Measurements from ENCODE around the gene PSMG3.
"Not testable (repeated sequence)": the region's sequence is repeated elsewhere in the genome, so short reads cannot be mapped to it uniquely, and the experiment has no call there.

The PSMG3 gene

DNA sequence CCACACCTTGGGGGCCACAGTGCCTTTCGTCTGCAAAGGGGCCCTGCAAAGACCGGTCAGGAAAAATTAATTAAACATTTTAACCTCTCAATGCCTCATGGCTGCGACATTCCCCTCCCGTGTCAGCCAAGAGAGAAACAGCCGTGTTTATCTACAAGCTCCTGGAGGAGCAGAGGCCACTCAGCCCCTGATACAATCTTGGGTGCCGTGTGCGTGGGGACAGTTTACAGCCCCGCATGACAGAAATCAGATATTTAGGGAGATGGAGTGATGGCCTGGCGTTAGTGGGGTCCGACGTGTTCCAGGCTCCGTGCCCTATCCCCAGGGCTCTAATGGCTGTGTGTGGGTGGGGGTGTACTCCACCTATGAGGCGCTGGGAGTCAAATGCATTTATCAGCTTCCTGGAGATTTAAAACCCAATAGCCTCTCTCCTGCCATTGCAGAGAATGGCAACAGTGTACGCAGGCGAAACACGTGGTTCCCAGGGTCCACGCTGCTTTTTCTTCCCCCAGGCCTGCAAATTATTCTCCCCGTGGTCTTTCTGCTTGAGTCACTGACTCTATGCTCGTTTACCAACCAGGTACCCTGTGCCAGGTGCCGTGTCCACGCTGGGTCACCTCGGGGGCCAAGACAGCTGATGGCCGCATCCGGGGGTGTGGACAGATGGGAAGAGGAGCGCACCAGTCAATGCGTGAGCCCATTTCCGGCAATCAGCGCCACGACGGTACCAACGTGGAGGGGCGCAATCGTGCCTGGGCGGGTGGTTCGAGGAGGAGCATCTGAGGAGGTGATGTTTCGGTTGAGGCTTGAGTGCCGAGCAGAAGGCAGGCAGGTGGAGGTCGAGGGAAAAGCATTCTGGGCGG is 26.6 kb upstream of the PSMG3 start:
- DNase-seq (ENCODE audit: low spot score), result no peak

DNA sequence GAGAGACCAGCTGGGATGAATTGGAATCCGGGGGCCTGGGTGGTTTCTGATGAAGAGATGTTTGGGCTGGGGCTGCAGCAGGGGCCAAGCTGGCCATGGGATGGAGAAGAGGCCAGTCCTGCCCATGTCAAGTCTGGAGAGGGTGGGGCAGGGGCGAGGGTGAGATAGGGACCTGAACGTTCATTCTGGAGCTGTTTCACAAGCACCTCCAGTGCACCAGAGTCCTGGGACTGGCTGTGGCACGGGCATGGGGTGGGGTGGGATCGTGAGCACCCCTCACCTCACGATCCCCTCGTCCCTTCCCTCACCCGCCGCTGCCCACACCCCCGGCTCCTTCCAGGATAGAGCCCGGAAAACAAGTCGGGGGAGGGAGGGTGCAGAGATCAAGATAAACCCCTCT is 25.8 kb upstream of the PSMG3 start:
- no peak for DNase-seq (ENCODE audit: low spot score)

DNA sequence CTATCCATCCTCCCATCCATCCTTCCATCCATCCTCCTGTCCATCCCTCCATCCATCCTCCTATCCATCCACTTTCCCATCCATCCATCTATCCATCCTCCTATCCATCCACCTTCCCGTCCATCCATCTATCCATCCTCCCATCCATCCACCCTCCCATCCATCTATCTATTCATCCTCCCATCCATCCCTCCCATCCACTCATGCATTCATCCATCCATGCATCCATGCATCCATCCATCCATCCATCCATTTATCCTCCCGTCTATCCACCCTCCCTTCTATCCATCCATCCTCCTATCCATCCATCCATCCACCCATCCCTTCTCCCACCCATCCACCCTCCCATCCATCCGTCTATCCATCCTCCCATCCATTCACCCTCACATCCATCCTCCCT is 25.2 kb upstream of the PSMG3 start:
- no peak for DNase-seq (ENCODE audit: low spot score)

DNA sequence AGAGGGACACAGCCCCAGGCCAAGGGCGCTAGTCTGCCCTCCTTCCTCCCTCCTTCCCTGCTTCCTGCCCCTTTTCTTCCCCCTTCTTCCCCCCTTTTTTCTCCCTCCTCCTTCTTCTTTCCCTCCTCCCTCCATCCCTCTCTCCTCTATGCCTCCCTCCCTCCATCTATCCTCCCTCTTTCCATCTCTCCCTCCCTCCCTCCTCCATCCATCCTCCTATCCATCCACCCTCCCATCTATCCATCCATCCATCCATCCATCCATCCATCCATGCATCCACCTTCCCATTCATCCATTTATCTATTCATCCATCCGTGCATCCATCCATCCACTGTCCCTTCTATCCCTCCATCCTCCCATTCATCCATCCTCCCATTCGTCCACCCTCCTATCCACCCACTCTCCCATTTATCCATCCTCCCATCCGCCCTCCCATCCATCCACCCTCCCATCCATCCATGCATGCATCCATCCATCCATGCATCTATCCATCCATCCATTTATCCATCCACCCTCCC is 24.1 kb upstream of the PSMG3 start:
- DNase-seq (ENCODE audit: low spot score), result no peak

DNA sequence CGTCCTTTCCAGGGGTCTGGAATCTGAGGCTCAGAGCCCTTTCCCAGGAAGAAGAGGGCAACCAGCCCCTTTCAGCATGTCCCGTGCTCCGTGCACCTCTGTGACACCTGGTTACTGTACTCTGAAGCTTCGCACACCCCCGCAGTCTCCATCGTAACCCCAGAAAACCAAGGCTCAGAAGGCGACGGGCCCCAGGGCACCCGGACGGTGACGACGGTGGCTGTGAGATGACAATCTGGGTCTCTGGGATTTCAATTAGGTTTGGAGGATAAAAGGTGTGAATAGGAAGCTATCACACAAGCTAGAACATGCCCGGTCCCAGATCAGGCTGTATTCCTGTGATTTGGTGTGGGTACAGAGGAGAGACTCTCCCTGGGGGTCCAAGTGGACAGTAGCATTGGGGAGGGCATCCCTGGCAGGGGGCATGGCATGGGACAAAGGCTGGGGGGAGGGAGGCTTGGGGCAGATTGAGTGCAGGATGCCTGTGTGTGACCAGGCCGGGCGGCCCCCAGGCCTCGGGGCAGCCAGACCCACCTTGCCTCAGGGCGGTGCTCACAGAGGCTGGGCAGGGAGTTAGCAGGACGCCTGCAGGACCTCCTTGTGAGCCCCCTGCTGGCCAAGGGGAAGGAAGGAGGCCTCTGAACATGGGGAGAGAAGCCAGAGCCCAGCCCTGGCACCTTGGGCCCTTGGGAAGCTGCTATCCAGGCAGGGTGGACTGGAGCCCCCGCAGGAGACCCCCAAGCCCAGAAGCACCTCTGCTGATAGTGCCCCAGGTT is 23.4 kb upstream of the PSMG3 start:
- DNase-seq (ENCODE audit: low spot score), result no peak

DNA sequence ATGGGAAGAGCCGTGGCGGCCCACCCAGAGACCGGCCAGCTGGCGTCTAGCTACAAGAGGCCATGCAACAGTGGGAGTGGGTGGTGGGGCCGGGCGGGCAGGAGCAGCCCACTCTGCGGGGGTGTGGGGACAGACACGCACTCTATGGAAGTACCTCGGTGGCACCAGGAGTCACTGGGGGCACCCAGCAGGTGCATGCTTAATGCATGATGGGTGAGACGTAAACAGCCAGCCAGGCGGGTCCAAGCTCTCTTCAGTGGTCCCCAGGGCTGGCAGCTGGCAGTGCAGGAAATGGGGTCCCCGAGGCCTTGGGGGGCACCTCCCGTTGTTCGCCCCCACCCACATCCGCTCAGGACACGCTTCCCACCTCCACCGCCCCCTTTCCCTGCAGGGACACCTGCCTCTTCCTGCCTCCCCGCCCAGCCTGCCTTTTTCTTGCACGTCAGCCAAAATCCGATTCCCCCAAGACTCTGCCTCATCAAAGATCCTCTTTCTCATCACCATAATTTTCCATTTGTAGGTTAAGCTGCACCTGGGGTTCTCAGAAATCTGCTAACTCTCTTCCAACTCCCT is 22.6 kb upstream of the PSMG3 start:
- no peak for DNase-seq (ENCODE audit: low spot score)

DNA sequence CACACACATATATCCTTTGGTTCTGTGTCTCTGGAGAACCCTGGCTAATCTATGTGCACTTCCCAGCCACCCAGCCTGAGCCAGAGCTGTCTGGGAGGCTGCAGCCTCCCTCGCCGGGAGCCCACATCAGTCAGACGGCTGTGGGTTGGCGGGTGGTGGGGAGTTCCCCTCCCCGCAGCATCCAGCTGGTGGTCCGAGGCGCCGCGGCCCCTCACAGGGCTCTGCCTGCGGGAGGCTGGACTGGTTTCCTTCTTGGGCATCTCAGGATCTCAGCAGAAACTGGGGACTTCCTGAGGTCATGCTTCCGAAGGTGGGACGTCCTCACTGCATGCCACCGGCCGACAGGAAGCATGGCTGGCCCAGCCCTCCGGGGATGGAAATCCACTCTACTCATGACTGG is 22.0 kb upstream of the PSMG3 start:
- DNase-seq (ENCODE audit: low spot score), result no peak

DNA sequence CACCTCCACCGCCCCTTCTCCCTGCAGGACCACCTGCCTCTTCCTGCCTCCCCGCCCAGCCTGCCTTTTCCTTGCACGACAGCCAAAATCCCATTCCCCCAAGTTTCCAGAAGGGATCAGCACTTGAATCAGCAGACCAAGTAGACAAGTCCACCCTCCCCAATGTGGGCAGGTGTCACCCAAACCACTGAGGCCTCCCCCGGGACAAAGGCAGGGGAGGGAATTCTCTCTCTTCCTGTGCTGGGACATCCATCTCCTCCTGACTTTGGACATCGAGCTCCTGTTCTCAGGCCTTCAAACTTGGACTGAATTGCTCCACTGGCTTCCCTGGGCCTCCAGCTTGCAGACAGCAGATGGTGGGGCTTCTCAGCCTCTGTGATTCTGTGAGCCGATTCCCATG is 21.6 kb upstream of the PSMG3 start:
- no peak for DNase-seq (ENCODE audit: low spot score)

DNA sequence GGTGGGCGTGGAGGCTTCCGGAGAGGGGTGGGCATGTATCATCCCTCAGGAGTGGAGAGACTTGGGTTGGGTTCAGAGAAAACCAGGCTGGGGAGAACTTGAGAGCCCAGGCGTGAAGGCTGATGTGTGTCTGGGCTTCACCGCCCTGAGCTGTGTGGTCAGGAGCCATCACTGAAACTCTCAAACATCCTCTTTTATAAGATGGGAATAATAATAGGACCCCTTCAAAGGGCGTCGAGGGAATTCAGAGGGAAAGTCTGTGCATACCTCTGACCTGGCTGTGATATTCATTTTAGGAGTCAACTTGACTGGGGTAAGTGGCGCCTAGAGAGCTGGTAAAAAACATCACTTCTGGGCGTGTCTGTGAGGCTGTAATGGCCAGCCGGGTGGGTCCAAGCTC is 21.1 kb upstream of the PSMG3 start:
- DNase-seq (ENCODE audit: low spot score), result no peak

DNA sequence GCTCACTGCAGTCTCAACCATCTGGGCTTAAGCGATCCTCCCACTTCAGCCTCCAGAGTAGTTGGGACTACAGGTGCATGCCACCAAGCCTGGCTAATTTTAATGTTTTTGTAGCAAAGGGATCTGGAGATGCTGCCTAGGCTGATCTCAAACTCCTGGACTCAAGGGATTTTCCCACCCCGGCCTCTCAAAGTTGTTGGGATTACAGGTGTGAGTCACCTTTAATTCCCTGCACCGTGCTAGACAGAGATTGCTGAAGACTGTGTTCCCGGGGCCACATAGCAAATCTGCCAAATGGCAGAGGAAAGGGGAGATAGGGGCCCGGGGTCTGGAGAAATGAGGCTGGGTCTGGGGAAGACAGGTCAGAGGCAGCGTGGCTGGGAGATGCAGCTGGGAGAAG is 20.6 kb upstream of the PSMG3 start:
- no peak for DNase-seq (ENCODE audit: low spot score)

DNA sequence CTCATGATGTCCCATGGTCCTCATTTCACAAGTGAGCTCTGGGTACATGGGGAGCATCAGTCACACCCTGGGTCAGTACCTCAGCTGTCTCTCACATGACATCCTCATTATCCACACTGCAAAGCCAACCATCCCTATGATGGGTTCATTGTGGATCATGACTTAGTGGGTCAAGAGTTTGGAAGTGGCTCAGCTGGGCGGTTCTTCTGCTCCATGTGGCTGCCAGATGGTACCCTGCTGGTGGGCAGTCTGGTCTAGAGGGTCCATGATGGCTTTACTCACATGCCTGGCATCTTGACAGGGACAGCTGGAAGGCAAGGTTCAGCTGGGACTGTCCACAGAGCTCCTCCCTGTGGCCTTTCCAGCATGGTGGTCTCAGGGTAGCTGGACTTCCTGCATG is 19.1 kb upstream of the PSMG3 start:
- DNase-seq (ENCODE audit: low spot score), result no peak

DNA sequence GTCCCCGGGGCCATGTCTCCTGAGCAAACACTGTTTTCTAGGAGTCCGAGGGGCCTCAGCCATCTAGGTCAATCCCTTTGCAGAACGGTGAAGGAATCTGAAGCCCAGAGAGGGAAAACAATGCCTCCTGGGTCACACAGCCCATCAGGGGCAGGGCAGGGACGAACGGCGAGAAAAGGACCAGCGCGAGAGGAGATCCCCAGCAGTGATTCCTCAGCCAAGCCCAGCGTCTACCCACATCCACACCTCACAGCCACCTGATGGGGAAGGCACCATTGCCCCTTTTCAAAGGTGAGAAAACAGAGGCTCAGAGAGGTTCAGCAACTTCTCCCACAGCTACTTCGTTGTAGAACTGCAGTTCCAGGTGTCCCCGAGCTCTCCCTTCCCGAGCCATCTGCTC is 17.9 kb upstream of the PSMG3 start:
- DNase-seq (ENCODE audit: low spot score), result no peak

DNA sequence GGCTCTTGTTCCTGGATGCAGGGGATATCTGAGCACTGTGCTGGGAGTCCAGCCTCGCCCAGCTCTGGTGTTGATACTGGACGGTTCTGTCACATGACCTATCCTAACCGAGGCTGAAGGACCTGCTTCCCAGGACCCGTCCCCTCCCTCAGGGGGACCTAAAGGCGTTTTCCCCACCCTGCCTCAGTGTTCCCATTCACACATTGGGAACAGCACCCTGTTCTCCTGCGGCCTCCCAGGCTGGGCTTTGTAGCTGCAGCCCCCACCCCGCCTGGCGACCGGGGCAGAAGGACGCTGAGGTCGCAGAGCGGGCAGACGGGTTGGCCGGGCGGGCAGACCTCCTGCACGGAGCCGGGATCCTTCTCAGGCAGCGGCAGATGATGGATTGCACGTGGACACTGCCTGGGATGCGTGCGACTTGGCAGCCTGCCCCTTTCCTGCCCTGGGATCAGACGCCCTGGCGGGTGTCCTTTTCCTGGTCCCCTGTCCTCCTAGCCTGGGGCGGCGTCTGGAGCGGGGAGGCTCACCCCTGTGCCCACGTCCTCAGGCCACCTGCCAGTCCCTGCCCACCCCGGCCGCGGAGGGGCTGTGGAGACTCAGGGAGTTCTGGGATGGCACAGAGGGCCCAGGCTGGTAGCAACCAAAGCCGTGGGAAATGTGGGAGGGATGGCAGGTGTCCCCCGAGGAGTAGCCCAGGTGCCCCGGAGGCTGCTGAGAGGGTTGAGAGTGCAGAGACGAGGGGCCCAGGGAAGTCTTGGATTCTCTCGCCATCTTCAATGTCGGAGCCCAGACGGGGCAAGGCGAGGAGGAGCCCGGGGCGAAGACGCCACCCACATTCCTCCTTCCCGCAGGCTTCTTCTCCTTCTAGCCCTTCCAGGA is 17.2 kb upstream of the PSMG3 start:
- no peak for DNase-seq (ENCODE audit: low spot score)

DNA sequence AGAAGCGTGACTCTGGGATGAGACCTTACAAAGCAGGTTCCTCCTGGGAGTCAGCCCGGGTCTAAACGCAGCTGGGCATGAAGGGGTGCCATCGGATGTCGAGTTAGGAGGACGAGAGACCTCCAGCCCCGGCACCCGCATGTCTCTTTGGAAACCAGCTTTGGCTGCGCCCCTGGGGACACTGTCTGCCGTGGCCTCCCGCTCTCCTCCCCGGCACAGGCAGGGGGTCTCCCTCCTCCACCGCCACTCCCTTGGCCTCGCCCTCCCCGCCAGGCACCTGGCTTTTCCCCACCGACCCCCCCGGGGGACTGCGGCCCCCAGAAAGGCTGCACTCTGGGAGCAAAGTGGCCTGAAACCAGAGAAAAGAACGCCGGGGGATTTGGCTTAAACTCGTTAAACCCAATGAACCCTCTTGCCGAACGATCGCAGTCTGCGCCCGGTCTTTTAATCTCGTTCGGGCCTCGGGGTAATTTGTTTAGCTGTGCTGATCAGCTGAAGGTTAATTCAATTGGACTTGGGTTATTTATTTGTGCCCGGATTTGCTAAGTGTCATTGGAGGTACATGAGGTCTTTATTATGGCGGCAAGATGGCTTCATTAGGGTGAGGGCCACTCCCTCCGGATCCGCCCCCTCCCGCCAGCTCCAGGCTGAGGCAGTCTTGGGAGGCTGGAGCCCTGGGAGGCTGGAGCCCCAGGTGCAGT is 16.4 kb upstream of the PSMG3 start:
- no peak for DNase-seq (ENCODE audit: low spot score)

DNA sequence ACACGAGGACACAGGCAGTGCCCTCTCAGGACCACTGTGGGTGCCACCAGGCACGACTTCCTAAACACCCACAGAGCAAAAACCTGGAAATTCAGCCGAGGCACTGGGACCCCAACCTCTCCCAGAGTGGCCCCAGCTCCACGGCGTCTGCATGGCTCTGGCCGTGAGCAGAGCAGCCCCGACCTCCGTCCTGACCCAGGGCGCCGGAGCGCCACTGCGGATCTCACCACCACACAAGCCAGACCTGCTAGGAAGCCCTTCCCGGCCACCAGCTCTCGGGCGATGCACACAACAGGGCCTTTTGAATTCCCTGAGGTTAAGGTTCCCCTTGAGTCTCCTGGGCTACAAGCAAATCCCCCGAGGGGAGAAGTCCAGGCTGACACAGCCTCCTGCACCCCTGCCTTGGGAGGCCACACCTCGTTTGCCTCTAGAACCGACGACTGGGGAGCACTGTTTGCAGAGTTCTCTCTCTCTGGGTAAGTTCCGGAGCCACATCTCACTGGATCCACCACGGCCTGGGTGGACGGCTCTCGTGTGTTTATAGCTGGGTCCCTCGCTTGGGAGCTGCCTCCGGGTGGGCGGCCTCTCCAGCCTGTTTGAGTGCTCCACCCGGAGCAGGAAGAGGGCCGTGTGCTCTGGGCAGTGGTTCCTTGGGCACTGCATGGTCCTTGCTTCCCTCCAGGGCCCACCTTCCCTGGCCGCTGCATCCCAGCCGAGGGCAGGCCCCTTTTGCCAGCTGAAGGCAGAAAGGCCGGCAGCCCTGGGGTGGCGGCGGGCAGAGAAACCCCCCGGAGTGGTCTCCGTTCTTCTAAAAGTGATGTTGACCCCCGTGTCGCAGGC is 15.5 kb upstream of the PSMG3 start:
- DNase-seq (ENCODE audit: low spot score), result no peak

DNA sequence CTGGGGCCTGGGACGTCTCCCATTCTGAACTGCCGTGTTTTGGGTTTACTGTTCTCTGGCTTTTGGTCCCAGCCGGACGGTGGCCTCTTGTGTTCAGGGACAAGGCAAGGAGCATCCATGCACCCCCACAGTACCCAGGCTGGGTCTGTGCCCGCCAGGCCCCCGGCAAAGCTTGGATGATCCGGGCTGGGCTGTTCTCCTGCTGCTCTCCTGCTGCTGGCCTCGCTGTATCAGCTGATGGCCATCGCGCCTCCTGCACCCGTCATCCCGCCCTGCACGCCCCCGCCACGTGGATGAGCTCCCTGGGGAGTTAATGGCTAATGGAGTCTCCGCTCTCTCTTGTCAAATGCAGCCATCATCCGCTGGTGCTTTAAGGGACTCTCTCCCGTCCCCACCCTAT is 14.9 kb upstream of the PSMG3 start:
- DNase-seq (ENCODE audit: low spot score), result no peak

DNA sequence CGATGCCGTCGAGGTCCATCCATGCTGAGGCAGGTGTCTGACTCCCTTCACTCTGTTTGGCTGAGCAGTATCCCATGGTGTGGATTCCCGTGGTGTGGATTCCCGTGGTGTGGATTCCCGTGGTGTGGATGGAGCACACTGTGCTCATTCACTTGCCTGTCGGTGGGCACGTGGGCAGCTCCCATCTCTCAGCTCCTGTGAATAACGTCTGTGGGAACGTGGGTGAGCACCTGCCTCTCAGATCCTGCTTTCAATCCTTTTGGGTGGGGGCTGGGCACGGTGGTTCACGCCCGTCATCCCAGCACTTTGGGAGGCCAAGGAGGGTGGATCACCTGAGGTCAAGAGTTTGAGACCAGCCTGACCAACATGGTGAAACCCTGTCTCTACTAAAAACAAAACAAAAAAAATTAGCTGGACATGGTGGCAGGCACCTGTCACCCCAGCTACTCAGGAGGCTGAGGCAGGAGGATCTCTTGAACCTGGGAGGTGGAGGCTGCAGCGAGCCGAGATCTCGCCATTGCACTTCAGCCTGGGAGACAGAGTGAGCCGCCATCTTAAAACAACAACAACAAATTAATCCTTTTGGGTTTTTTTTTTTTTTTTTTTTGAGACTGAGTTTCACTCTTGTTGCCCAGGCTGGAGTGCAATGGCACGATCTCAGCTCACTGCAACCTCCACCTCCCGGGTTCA is 13.6 kb upstream of the PSMG3 start:
- DNase-seq (ENCODE audit: low spot score), result not testable (repeated sequence)

DNA sequence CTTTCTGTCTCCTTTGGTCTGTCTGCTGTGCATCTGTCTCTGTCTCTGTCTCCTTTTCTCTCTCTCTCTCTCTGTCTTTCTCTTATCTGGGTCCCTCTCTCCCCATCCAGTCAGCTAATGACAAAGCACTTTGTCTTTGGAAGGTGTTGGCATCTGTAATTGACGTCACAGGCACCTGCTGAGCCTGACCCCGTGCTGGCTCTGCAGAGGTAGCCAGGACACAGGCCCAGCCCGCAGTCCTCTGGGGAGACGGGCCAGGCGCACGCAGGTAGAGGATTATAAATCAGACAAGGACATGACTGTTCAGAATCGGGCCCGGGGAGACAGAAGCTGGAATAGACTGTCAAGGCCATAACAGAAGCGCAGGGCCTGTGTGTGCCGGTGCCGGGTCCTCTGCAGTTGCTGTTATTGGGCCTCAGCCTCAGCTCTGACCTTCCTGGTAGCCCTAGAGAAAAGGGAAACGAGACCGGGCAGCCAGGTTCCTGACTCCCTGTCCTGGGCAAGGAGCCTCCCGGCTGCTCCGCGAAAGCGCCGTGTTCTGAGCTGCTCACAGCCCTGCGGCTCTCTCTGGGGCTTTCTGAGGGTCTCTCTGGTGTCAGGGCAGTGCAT is 10.7 kb upstream of the PSMG3 start:
- no peak for DNase-seq (ENCODE audit: low spot score)
